PC-9 (cell line): ENCODE results near the gene EPHB1.

Experiments
- EZH2 ChIP-seq: fragments of 200-600 bp; sonication (generic); IDR thresholded peaks from 2 replicates; pipeline ENCODE4 v1.8.0; 2017; ENCODE audit warnings: antibody characterized with exemption, low read depth
- TF ChIP-seq, protein P1 (sequence below): fragments of 200-600 bp; sonication (generic); conservative IDR thresholded peaks from 2 replicates; pipeline ENCODE4 v1.6.1; 2017; ENCODE audit warnings: mixed run types, antibody characterized with exemption, mild to moderate bottlenecking, moderate library complexity

DNA sequence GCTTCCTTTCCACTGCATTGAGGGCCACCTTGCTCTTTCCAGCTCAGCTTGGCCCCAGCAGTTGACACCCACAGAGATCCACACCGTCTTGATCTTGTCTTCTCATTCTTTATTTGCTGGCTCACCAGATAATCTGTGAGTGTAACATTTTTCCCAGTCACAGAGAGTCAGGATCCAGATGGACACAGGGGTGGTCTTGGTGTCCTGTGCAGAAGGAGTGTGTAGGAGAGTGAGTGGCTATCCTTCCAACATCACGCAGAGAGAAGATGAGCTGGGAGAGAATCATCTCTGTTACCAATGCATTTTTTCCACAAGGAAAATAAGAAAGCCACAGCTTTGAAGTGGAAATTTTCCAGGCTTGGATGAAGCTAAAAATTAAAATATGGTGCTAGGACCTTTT, 100.1 kb downstream of the EPHB1 start:
- TF ChIP-seq, protein P1, sequence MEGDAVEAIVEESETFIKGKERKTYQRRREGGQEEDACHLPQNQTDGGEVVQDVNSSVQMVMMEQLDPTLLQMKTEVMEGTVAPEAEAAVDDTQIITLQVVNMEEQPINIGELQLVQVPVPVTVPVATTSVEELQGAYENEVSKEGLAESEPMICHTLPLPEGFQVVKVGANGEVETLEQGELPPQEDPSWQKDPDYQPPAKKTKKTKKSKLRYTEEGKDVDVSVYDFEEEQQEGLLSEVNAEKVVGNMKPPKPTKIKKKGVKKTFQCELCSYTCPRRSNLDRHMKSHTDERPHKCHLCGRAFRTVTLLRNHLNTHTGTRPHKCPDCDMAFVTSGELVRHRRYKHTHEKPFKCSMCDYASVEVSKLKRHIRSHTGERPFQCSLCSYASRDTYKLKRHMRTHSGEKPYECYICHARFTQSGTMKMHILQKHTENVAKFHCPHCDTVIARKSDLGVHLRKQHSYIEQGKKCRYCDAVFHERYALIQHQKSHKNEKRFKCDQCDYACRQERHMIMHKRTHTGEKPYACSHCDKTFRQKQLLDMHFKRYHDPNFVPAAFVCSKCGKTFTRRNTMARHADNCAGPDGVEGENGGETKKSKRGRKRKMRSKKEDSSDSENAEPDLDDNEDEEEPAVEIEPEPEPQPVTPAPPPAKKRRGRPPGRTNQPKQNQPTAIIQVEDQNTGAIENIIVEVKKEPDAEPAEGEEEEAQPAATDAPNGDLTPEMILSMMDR, result no peak
- no peak for TF ChIP-seq EZH2
